Vagina (tissue), 2 donors: ENCODE measurements around the gene MS4A6E. TPM values are rescaled to one million over a fixed set of nuclear protein-coding genes. Genes with fewer than 3 reads are reported as not detected.

ENCODE experiments used
- DNase-seq, 2 donors: peaks; one replicate each; pipeline ENCODE4 v3.0.0-alpha.2; 2017; ENCODE audit errors: extremely low spot score in 2 of 2
- H3K27ac ChIP-seq: fragments of 200-600 bp; sonication (generic); one replicate; pipeline ENCODE4 v1.5.1; 2019
- H3K27me3 ChIP-seq: fragments of 200-600 bp; sonication (generic); one replicate; pipeline ENCODE4 v1.5.1; 2019
- H3K36me3 ChIP-seq, 2 donors: fragments of 200-600 bp; sonication (generic); one replicate each; pipeline ENCODE4 v1.5.1; 2017 to 2019
- H3K4me1 ChIP-seq: fragments of 200-600 bp; sonication (generic); one replicate; pipeline ENCODE4 v1.5.1; 2019
- H3K4me3 ChIP-seq, 2 donors: fragments of 200-600 bp; sonication (generic); 1 replicate in 1 of 2; 2 replicates in 1 of 2; pipeline ENCODE4 v1.5.1; 2016 to 2019
- H3K9me3 ChIP-seq: fragments of 200-600 bp; sonication (generic); one replicate; pipeline ENCODE4 v1.5.1; 2019
- CTCF ChIP-seq, 3 experiments: fragments of 450-650 bp in 2 of 3; fragments of 200-600 bp in 1 of 3; sonication (generic) in 1 of 3; IDR thresholded peaks; one replicate each; pipeline ENCODE4 v1.5.1; 2017 to 2019; ENCODE audit warnings: antibody characterized with exemption in 3 of 3, mild to moderate bottlenecking in 2 of 3, moderate library complexity in 2 of 3
- POLR2A ChIP-seq, 2 donors: fragments of 450-650 bp; IDR thresholded peaks; one replicate each; pipeline ENCODE4 v1.6.1; 2017; ENCODE audit warnings: antibody characterized with exemption in 2 of 2, mild to moderate bottlenecking in 2 of 2, moderate library complexity in 2 of 2
- POLR2AphosphoS5 ChIP-seq, 2 donors: sonication (generic); formaldehyde crosslinking; IDR thresholded peaks; one replicate each; pipeline ENCODE4 v1.9.0; 2017; ENCODE audit warnings: antibody characterized with exemption in 2 of 2, mild to moderate bottlenecking in 2 of 2, low read depth in 1 of 2; ENCODE audit not compliant: insufficient read depth in 1 of 2
- intact Hi-C: fragments of 100-400 bp; cut with DNase I; formaldehyde crosslinking; loops from one replicate; pipeline ENCODE4 v1.15.1; 2023
- total RNA-seq: library from RNA; depleted of rRNA; stranded (reverse); fragments of >200 nt; gene quantifications from one replicate; pipeline ENCODE4 v1.2.3, GENCODE V29; 2016

The MS4A6E gene
- total RNA-seq, 1 donor from 2014 or later = 3.4 TPM

GRCh38 chr11:60372767-60373166, 45.7 kb downstream of the MS4A6E start:
- Histone ChIP-seq H3K9me3 (no peaks in the 10 kb centered on the region), H3K36me3 (no peaks in the 10 kb centered on the region), H3K4me3 (no peak overlapping the region), H3K27ac (no peak overlapping the region), H3K4me1 (no peaks in the 10 kb centered on the region), H3K27me3 (no peaks in the 10 kb centered on the region)
- TF ChIP-seq POLR2AphosphoS5 (IDR thresholded peaks at IDR 0.05; ENCODE audit: insufficient read depth in 1 of 2, low read depth in 1 of 2) (no peak), POLR2A (IDR thresholded peaks at IDR 0.05) (no peak), CTCF (IDR thresholded peaks at IDR 0.05) (no peak)
- intact Hi-C loops = no loop called here
- no peak for DNase-seq

DNA sequence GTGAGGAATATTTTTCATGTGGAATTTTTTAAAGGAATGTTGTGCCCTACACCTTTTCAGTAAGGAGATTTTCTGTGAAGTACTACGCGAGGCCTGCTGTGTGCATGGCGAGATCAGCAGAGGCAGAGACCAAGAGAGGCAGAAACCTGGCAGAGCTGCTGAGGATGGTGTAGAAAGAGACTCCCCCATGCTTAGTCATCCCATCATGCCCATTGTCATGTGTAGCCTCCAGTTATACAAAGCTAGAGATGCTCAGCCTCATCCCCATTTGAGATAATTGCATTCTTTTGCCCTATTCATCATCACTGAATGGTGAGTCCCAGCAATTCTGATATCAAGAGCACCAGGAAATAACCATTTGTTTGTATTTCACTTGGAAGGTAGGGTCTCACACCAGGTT, 48.3 kb downstream of the MS4A6E start:
- H3K9me3 ChIP-seq = no peaks in the 10 kb centered on the region

DNA sequence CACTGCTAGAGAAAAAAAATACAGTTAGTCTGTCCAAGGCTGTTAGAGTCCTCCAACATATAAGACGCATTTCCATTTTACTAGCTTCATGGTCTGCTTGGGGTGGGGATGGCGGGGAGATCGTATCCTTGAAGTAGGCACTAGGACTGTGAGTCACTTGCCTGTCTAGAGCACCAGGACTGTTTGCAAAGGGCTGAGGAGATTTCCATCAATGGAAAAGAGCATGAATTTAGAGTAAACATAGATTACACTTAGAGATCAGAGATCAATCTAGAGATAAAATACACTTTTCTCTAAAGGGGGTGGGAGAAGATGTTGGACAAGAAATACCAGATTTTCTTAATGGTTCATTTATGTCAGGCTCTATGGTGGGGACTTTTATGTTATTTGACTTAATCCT, 49.5 kb downstream of the MS4A6E start:
- intact Hi-C loops = no loop called here
- H3K4me1 ChIP-seq = no peaks in the 10 kb centered on the region
- H3K4me3 ChIP-seq = no peak overlapping the region
- no peaks in the 10 kb centered on the region for H3K27me3 ChIP-seq
- no peak overlapping the region for H3K27ac ChIP-seq
- H3K36me3 ChIP-seq = no peaks in the 10 kb centered on the region
- DNase-seq = no peak
- TF ChIP-seq POLR2A (IDR thresholded peaks at IDR 0.05) (no peak), CTCF (IDR thresholded peaks at IDR 0.05) (no peak), POLR2AphosphoS5 (IDR thresholded peaks at IDR 0.05; ENCODE audit: insufficient read depth in 1 of 2, low read depth in 1 of 2) (no peak)
- no peaks in the 10 kb centered on the region for H3K9me3 ChIP-seq

More for the DNA sequence above, 48.3 kb downstream of the MS4A6E start:
- Histone ChIP-seq H3K36me3 (no peaks in the 10 kb centered on the region), H3K4me1 (no peaks in the 10 kb centered on the region), H3K27me3 (no peaks in the 10 kb centered on the region), H3K27ac (no peak overlapping the region), H3K4me3 (no peak overlapping the region)
- intact Hi-C loops = no loop called here
- DNase-seq = no peak
- TF ChIP-seq CTCF (IDR thresholded peaks at IDR 0.05) (no peak), POLR2AphosphoS5 (IDR thresholded peaks at IDR 0.05; ENCODE audit: insufficient read depth in 1 of 2, low read depth in 1 of 2) (no peak), POLR2A (IDR thresholded peaks at IDR 0.05) (no peak)

GRCh38 chr11:60377401-60378136, 50.5 kb downstream of the MS4A6E start:
- Histone ChIP-seq H3K27ac (no peak overlapping the region), H3K4me3 (no peak overlapping the region), H3K36me3 (no peaks in the 10 kb centered on the region), H3K9me3 (no peaks in the 10 kb centered on the region), H3K27me3 (no peaks in the 10 kb centered on the region), H3K4me1 (no peaks in the 10 kb centered on the region)
- intact Hi-C loops = no loop called here
- TF ChIP-seq POLR2A (IDR thresholded peaks at IDR 0.05) = no peak
- TF ChIP-seq POLR2AphosphoS5 (IDR thresholded peaks at IDR 0.05; ENCODE audit: insufficient read depth in 1 of 2, low read depth in 1 of 2) = no peak
- no peak for TF ChIP-seq CTCF (IDR thresholded peaks at IDR 0.05)
- no peak for DNase-seq

GRCh38 chr11:60378354-60378753, 51.3 kb downstream of the MS4A6E start, which contains the start of gene MS4A7:
TSS of gene MS4A7 (plus strand) at chr11:60378532. CDS start at chr11:60383142, 4,610 bp downstream.
- intact Hi-C loops = no loop called here
- Histone ChIP-seq H3K27ac (no peak within 1 kb of the TSS), H3K27me3 (no peaks in the 10 kb centered on the region), H3K9me3 (no peaks in the 10 kb centered on the region), H3K4me1 (no peaks in the 10 kb centered on the region), H3K36me3 (no peaks in the 10 kb centered on the region), H3K4me3 (no peak within 1 kb of the TSS)
- no peak for TF ChIP-seq POLR2AphosphoS5 (IDR thresholded peaks at IDR 0.05; ENCODE audit: insufficient read depth in 1 of 2, low read depth in 1 of 2)
- TF ChIP-seq POLR2A (IDR thresholded peaks at IDR 0.05) = peak in 1 of 2 donors; percentile 32
- no peak for TF ChIP-seq CTCF (IDR thresholded peaks at IDR 0.05)
- no peak for DNase-seq
